GM19438 (cell line): ENCODE results near the gene ASPDH.
"Not testable (repeated sequence)": the region's sequence is repeated elsewhere in the genome, so short reads cannot be mapped to it uniquely, and the experiment has no call there.

ENCODE experiments used
- ATAC-seq: cut with Tn5 transposase; IDR thresholded peaks from one replicate; pipeline ENCODE4 v1.9.1; 2021; ENCODE audit warnings: low read depth; ENCODE audit not compliant: unreplicated experiment

Gene ASPDH

DNA sequence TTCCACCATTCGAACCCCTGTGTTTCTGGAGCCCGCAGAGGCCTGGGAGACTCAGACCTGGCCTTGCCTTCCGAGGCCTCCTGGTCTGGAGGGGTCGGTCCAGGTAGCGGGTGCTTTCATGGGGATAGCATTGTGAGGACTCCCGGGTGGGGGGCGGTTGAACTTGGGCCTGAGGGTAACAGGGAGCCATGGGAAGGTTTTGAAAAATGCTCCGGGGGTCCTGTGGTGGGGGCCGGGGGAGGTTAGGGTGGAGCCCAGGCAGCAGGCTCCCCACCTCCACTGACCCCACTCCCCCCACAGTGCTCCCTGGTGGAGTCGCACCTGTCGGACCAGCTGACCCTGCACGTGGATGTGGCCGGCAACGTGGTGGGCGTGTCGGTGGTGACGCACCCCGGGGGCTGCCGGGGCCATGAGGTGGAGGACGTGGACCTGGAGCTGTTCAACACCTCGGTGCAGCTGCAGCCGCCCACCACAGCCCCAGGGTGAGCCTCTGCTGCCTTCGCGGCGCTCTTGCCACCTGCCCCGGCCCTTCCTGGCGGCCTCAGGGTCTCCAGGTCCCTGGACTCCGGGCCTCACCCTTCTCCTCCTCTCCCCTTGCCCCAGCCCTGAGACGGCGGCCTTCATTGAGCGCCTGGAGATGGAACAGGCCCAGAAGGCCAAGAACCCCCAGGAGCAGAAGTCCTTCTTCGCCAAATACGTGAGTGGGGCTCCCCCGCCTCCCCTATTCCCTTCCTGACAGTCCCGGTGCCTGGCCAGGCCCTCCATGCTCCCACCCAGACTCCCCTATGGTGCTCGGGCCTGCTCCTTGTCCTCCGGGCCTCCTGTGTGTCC, 33.2 kb downstream of the ASPDH start:
- no peak for ATAC-seq

- no peak for ATAC-seq
Observed at GRCh38 chr19:50479761-50480251, 33.9 kb downstream of the ASPDH start.

DNA sequence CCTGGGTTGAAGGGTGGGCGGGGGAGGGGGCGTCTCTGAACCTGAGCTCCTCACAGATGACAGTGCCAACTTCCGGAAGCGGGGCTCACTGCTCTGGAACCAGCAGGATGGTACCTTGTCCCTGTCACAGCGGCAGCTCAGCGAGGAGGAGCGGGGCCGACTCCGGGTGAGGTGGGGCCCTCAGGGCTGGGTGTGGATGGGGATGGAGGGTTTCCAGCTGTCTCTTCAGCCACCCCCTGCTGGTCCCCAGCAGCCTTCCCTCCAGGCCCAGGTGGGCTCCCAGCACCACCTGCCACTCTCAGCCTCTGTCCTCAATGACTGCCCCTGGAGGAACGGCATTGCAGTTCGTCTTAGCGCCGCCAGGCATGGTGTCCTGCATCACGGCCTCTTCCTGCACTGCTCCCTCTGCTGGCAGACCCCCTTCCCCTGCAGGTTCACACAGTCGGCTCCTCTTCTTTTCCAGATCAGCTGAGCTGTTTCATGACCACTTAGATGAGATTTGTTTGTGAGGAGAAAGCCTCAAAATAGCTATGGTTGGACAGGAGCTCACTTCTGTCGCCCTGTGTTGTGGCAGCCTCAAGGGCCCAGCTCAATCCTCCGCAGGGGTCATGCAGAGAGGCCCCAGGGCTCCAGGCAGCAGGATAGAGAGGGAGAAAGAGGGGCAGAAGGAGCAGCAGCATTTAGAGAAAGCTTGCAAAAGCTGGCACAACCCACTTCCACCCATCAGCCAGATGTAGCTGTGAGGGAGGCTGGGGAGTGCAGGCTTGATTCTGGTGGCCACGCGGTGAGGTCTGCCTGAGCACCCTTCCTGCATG, 34.6 kb downstream of the ASPDH start:
- no peak for ATAC-seq

DNA sequence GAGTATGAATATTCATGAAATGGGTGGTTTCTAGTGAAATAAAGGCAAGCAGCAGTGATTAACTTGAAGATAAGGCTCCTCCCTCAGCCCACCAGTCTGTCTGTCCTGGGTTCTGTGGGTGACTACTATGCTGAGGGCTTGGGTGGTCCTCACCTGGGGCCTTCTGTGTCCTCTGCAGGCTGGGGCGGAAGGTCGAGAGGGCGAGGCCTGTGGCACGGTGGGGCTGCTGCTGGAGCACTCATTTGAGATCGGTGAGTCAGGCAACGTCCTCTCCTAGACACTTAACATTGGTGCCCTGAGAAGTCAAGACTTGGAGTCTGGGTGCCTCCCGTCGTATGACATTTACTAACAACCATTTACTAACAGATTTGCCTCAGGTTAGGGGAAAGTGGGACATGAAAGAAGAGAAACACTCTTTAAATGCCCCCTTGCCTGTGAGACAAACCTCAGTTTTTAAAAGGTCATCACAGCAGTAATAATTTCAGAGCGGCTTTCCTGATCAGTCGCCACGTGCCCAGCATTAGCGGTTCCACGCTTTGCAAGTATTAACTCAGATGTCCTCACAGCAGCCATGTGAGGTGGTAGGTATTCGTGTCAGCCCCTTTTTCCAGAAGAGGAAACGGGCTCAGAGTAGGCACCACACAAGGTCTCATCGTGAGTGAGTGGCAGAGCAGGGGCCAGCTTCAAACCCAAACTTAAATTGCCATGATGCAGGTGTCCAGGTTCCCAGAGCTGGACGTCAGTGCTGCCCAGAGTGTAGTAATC, 35.8 kb downstream of the ASPDH start:
- ATAC-seq: no peak

- ATAC-seq: no peak
Observed at GRCh38 chr19:50476907-50477238, 36.8 kb downstream of the ASPDH start.

DNA sequence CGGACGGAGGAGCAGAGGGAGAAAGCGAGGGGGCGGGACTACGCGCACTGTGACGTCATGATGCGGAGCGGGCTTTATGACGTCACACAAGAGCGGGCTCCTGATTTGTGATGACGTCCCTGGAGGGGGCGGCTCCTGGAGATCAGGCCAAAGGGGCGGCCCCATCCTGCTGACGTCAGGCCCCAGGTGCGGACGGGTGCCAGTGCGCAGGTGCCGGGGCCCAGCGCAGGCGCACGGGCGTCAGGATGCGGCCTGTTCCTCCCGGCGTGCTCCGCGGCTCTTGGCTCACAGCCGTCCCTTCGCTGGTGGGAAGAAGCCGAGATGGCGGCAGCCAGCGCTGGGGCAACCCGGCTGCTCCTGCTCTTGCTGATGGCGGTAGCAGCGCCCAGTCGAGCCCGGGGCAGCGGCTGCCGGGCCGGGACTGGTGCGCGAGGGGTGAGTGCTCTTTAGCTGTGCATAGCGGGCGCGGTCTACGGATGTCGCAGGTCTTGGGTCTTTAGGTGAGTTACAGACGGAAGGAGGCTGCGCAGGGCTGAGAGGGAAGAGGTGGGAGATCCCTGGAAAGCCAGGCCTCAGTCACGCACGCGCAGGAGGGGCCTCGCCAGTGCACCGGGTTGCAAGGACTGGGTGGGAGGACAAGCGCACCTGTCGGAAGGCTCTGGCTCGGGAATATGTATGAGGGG, 37.3 kb downstream of the ASPDH start, which contains the start of the genes EMC10 and GARIN5A:
TSS of gene EMC10 (plus strand) at position 284 of the 683 bp plus-strand sequence. CDS start at position 322, 38 bp downstream.
TSS of gene GARIN5A (minus strand) at position 625 of the 683 bp plus-strand sequence. CDS start at position 165, 460 bp downstream.
- ATAC-seq: peak; percentile 84

- no peak for ATAC-seq
Observed at GRCh38 chr19:50475736-50476223, 37.9 kb downstream of the ASPDH start.

DNA sequence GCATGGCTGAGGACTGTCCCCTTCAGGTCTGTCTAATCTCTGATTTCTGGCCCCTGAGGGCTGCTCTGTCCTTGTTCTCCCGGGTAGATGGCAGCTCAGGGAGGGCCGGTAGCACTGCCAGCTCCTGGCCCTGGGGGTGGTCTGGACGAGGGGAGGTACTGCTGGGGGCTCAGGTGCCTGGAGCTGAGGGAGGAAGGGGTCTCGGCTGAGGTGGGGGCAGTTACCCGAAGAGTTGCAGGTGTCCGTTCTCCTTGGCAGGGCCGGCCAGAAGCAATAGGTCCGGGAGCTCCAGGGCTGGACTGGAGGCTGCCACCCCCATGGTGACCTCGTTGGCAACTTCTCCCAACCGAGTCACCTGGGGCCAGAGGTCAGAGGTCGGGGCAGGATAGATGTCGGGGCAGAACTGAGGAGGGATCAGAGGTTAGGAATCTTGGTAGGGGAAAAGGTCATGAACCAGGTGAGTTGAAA, 38.6 kb downstream of the ASPDH start:
- no peak for ATAC-seq

DNA sequence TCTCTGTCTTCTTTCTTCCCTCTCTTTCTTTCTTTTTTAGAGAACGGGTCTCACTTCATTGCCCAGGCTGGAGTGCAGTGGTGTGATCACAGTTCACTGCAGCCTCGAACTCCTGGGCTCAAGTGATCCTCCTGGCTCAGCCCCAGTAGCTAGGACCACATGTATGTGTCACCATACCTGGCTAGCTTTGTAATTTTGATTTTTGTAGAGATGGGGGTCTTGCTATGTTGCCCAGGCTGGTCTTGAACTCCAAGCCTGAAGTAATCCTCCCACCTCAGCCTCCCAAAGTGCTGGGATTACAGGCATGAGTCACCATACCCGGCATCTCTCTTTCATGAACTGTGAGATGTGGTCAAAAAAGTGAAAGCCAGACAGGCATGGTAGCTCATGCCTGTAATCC, 40.4 kb downstream of the ASPDH start:
- ATAC-seq: not testable (repeated sequence)

GRCh38 chr19:50468818-50469217, 44.9 kb downstream of the ASPDH start:
- no peak for ATAC-seq

- no peak for ATAC-seq
Observed at GRCh38 chr19:50467566-50467965, 46.1 kb downstream of the ASPDH start.

DNA sequence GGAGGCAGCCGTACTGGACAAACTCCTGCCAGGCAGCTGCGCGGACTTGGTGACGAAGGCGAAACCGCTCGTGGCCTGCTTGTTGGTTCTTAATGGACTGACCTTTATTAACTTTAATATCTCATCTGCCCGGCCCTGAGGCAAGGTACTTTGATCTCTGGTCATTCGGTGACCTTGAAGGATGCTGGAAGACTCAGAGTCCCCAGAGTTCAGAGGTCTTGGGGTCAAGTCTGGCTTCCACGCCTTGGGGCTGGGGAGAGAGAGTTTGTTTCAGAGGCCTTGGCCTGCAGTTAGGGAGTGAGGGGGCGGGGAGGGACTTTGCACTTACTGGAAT, 47.0 kb downstream of the ASPDH start:
- ATAC-seq: no peak

DNA sequence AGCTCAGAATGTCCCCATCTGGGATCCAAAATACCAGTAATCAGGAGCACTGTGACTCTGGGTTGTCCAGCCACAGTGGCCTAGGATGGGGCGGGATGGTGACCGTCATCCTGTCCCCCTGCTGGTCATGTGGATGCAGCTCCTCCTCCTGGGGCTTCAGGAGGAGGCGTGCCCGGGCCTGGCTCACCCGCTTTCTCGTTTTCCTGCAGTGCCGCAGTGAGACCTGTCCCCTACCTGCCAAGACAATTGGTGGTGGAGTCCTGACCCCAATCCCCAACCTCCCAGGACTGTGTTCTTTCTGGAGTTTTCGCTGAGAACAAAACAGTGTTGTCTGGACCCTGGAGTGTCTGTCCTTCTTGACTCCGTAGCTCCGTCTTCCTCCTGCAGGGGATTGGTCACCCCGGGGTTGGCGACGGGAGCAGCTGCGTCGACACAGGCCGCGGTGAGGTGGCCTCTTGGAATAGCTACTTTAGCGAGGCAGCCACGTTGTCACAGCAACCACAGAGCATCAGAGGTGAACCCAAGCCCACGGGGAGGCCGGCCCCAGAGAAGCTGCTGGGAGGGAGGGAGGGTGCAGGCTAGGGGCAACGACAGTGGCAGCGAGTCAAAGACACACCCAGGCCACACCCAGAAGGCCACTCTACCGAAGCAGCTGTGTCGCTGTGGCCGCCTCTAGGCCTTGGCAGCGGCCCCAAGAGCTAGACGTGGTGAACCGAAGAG, 47.6 kb downstream of the ASPDH start:
- no peak for ATAC-seq

DNA sequence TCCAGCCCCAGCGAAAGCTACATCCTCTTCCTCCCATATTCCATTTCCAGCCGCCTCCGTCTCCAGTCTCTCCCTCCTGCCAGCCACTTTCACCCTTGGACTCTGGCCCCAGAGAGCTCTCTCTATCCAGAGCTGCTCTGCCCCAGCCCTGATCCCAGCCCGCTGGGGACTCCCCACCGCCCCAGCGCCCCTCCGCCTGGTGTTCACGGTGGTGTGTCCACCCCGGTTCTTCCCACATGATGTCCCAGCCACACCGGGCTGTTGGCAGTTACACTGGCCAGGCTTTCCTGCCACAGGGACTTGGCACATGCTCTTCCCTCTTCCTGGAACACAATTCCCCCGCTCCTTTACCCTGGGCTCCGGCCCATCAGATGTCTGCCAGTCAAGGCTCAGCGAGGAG, 48.7 kb downstream of the ASPDH start:
- no peak for ATAC-seq

DNA sequence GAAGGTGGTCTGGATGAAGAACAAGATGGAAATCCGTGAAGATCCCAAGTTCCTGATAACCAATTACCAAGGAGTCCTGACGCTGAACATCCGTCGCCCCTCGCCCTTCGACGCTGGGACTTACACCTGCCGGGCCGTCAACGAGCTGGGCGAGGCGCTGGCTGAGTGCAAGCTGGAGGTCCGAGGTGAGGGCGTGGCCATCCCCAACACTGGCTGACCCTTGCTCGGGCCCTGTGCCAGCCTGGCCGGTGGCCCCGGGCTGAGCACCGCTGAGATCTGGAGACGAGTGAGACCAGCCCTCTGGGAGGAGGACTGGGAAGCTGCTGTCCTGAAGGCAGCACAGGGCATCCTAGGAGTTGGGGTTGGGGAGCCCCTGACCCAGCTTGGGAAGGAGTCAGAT, 49.4 kb downstream of the ASPDH start:
- no peak for ATAC-seq

GRCh38 chr19:50462970-50463369, 50.7 kb downstream of the ASPDH start:
- ATAC-seq: no peak
